SK-N-SH (cell line): ENCODE results near the gene FRMD7.

Experiments
- CHD2 ChIP-seq: fragments of 150-350 bp; IDR thresholded peaks from 2 replicates; pipeline ENCODE4 v1.6.1; 2018; ENCODE audit warnings: low read length; ENCODE audit not compliant: partially characterized antibody
- EP300 ChIP-seq, 2 experiments: IDR thresholded peaks; 2 replicates each; pipeline versions ENCODE4 v1.4.0 to v1.6.1; 2012; ENCODE audit warnings: borderline replicate concordance in 1 of 2, low read depth in 1 of 2, low read length in 1 of 2
- FOXJ3 ChIP-seq: sonication (generic); formaldehyde crosslinking; IDR thresholded peaks from 2 replicates; pipeline ENCODE4 v1.5.1; 2020; ENCODE audit warnings: mild to moderate bottlenecking, missing genetic modification reagents
- POLR2AphosphoS5 ChIP-seq: IDR thresholded peaks from 2 replicates; pipeline ENCODE4 v1.6.1; 2012; ENCODE audit warnings: low read depth, low read length
- RFX5 ChIP-seq: IDR thresholded peaks from 2 replicates; pipeline ENCODE4 v1.6.1; 2012; ENCODE audit warnings: mild to moderate bottlenecking, improper control_type of control experiment, low read length
- SMC3 ChIP-seq: IDR thresholded peaks from 2 replicates; pipeline ENCODE4 v1.6.1; 2012; ENCODE audit warnings: low read depth, low read length, improper control_type of control experiment
- YY1 ChIP-seq: IDR thresholded peaks from 2 replicates; pipeline ENCODE4 v1.4.0; 2012; ENCODE audit warnings: low read depth, mild to moderate bottlenecking
- TF ChIP-seq, protein P1 (sequence below): fragments of 200-600 bp; sonication (generic); IDR thresholded peaks from 2 replicates; pipeline ENCODE4 v1.6.1; 2017; ENCODE audit warnings: antibody characterized with exemption, mild to moderate bottlenecking, moderate library complexity
- TF ChIP-seq, protein P2 (sequence below): IDR thresholded peaks from 2 replicates; pipeline ENCODE4 v1.4.0; 2012; ENCODE audit warnings: low read depth, borderline replicate concordance
- TF ChIP-seq, protein P3 (sequence below): IDR thresholded peaks from 2 replicates; pipeline ENCODE4 v1.6.1; 2012; ENCODE audit warnings: mild to moderate bottlenecking, low read depth, low read length, moderate library complexity

DNA sequence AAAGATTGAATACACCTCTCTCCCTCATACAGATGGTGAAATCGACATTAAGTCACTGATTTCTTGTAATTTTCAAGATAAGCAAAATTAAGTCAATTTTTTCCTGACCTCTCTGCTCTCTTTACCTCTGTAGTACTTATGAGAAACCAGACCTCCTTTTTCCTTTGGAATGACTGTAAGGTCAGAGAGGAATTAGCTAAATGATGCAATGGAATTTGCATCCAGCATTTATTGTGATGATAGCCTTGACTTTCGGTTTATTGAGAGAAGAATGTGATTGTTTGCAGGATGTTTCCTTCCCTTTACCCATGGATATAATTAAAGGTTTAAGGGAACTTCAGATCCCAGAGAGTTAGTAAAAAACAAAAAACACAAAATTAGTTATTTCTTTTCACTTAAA is 82.4 kb downstream of the FRMD7 start:
- no peak for TF ChIP-seq SMC3
- TF ChIP-seq, protein P1, sequence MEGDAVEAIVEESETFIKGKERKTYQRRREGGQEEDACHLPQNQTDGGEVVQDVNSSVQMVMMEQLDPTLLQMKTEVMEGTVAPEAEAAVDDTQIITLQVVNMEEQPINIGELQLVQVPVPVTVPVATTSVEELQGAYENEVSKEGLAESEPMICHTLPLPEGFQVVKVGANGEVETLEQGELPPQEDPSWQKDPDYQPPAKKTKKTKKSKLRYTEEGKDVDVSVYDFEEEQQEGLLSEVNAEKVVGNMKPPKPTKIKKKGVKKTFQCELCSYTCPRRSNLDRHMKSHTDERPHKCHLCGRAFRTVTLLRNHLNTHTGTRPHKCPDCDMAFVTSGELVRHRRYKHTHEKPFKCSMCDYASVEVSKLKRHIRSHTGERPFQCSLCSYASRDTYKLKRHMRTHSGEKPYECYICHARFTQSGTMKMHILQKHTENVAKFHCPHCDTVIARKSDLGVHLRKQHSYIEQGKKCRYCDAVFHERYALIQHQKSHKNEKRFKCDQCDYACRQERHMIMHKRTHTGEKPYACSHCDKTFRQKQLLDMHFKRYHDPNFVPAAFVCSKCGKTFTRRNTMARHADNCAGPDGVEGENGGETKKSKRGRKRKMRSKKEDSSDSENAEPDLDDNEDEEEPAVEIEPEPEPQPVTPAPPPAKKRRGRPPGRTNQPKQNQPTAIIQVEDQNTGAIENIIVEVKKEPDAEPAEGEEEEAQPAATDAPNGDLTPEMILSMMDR, result no peak
- TF ChIP-seq EP300 (IDR thresholded peaks at IDR 0.05; ENCODE audit: borderline replicate concordance in 1 of 2, low read depth in 1 of 2, low read length in 1 of 2), result no peak
- TF ChIP-seq, protein P2, sequence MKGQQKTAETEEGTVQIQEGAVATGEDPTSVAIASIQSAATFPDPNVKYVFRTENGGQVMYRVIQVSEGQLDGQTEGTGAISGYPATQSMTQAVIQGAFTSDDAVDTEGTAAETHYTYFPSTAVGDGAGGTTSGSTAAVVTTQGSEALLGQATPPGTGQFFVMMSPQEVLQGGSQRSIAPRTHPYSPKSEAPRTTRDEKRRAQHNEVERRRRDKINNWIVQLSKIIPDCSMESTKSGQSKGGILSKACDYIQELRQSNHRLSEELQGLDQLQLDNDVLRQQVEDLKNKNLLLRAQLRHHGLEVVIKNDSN, result no peak
- no peak for TF ChIP-seq RFX5
- TF ChIP-seq POLR2AphosphoS5, result no peak
- TF ChIP-seq, protein P3, sequence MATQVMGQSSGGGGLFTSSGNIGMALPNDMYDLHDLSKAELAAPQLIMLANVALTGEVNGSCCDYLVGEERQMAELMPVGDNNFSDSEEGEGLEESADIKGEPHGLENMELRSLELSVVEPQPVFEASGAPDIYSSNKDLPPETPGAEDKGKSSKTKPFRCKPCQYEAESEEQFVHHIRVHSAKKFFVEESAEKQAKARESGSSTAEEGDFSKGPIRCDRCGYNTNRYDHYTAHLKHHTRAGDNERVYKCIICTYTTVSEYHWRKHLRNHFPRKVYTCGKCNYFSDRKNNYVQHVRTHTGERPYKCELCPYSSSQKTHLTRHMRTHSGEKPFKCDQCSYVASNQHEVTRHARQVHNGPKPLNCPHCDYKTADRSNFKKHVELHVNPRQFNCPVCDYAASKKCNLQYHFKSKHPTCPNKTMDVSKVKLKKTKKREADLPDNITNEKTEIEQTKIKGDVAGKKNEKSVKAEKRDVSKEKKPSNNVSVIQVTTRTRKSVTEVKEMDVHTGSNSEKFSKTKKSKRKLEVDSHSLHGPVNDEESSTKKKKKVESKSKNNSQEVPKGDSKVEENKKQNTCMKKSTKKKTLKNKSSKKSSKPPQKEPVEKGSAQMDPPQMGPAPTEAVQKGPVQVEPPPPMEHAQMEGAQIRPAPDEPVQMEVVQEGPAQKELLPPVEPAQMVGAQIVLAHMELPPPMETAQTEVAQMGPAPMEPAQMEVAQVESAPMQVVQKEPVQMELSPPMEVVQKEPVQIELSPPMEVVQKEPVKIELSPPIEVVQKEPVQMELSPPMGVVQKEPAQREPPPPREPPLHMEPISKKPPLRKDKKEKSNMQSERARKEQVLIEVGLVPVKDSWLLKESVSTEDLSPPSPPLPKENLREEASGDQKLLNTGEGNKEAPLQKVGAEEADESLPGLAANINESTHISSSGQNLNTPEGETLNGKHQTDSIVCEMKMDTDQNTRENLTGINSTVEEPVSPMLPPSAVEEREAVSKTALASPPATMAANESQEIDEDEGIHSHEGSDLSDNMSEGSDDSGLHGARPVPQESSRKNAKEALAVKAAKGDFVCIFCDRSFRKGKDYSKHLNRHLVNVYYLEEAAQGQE, result no peak
- no peak for TF ChIP-seq FOXJ3 (CRISPR knock-in tag)
- TF ChIP-seq YY1, result no peak
- no peak for TF ChIP-seq CHD2
